ENCODE measurements around the gene MTMR3.
A peak's percentile ranks its signal among the peaks of the same experiment; 100 is the strongest.
"Not testable (repeated sequence)": the region's sequence is repeated elsewhere in the genome, so short reads cannot be mapped to it uniquely, and the experiment has no call there.

MTMR3 gene

DNA sequence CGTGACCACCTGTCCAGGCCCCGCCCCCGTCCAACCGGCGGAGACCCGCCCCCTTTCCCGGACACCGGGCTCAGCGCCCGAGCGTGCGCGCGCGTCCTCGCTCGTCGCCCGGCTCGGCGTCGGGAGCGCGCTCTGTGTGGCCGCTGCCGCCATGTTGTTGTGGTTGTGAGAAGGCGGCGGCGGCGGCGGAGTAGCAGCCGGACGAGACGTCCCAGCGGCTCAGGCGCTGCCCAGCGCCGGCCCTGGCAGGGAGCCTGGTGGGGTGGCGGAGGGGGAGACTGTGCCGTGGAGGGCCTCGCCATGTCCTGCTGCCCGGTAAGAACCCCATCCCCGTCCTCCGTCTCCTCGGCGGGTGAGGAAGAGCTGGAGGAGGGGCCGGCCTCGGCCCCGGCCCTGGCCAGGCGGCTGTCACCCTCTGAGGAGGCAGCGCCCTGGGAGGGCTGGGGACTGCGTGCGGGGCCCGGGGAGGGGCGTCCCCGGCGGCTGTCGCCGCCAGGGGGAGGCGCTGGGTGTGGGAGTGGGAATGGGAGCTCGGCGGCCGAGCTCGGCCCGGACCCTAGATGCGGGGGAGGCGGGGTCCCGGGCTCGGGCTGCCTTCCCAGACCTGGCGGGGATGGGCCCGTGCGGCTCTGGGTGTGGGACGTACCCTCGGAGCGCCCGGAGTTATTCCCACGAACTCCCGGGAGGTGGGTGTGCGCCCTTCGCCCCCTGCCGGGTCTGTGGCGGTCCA is at the start of gene MTMR3:
MTMR3 (plus strand) TSS at position 130 of the 730 bp plus-strand sequence. CDS start 87,886 bp downstream, outside the sequence.
- peak; percentile 88 to 91 (median 91) for DNase-seq (ENCODE audit: low read depth in 3 of 3)

DNA sequence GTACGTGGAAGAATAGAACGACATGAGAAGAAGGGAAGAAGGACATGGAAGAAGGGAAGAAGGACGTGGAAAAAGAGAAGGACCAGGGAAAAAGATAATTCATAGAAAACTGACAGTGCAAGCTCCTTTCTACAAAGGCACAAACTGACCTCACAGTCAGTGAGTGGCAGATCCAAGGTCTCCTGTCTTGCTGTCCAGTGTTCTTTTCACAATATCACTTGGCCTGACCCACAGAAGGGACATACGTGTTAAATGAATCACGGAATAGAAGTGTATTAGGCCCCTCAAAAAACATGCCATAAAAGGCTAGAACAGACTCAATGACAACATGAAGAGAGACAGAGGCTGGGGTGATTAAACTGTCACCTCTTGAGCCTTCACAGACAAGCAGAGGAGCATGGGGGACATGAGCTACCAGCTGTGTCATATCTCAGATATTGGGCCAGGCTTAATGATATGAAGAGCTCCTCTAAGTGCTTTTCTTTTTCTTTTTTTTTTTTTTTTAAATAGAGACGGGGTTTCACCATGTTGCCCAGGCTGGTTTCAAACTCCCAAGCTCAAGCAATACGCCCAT is 49.5 kb upstream of the MTMR3 start:
- DNase-seq (ENCODE audit: low read depth in 3 of 3): no peak

DNA sequence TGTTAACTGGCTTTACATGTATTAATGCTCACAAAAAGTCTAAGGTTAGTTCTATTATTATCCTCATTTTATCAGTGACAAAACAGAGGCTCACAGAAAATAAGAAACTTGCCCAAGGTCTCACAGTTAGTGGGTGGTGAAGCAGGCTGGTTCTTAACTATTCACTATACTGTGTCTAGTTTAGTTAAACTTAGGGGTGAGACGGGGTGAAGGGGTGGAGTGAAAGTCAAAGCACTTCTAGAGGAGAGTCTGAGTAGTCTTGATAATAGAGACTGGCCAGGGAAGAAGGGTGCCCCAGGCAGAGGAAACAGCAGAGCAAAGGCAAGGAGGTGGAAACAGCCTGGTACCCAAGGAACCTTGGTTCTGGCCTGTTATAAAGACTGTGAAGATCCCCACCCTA is 48.9 kb upstream of the MTMR3 start:
- no peak for DNase-seq (ENCODE audit: low read depth in 3 of 3)

DNA sequence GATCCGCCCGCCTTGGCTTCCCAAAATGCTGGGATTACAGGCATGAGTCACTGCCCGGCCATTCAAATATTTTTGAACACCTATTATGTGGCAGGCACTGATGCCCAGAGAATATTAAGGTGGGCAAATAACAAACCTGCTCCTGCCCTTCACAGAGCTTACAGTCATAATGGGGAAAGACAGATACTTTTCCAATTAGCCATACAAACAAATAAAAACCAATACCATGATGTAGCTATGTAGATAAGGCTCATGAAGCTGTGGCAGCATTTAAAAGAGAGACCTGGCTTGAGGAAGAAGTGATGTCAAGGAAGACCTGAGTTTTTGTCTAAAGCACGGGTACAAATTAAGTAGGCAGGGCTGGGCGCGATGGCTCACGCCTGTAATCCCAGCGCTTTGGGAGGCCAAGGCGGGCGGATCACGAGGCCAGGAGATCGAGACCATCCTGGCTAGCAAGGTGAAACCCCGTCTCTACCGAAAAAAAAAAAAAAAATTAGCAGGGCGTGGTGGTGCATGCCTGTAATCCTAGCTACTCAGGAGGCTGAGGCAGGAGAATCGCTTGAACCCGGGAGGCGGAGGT is 46.1 kb upstream of the MTMR3 start:
- not testable (repeated sequence) for DNase-seq (ENCODE audit: low read depth in 3 of 3)

DNA sequence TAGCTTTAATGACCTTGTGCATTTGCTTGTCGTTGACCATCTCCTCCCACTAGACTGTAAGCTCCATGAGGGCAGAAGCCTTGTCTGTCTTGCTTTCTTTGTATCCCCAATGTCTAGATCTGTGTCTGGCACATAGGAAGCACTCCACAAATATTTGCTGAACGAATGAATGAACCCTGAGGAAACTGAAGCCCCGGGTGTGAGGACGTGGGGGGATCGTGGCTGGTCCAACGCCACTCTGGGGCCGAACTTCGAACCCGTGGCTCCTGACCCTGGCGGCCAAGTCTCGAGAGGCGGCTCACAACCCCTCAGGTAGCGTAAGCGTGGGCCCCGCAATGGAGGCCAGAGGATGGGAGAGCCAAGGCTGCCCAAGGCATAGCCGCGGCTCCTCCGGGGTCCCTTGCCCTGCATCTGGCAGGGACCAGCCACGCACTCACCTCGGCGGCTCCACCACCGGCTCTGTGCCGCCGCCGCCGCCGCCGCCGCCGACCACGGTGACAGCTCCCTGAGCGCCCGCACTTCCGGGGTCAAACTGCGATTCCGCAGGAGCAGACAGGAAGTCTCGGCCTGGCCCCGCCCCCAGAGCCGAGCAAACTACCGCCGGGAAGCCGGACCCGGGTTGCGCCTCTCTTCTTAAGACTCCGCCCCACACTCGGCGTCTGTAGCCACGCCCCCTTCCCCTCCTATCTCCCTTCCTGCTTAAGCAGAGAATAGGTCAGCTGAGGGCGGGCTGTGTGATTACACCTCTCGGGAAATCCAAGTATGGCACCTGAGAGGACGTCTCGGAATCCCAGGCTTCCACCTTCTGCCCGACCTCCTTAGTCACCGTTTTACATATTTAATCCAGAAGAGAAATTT is 45.0 kb upstream of the MTMR3 start, which contains the start of gene ASCC2:
ASCC2 (minus strand) TSS at position 534 of the 858 bp plus-strand sequence. CDS start 5,949 bp downstream, outside the sequence.
- peak; percentile 98 to 99 (median 99) for DNase-seq (ENCODE audit: low read depth in 3 of 3)

DNA sequence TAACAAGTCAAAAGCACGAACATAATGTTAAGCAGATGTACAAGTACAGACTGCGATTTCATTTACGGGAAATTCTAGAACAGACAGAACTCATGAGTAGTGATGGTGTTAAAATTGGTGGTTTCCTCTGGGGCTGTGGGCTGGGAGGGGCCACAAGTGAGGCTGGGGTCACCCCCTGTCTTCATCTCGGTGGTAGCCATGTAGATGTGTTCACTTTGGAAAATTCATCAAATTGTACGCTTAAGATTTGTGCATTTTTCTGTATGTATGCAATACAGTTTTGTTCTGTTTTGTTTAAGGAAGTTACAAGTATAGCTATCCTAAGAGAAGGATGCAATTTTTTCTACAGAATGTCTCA is 44.4 kb upstream of the MTMR3 start:
- DNase-seq (ENCODE audit: low read depth in 3 of 3): no peak

DNA sequence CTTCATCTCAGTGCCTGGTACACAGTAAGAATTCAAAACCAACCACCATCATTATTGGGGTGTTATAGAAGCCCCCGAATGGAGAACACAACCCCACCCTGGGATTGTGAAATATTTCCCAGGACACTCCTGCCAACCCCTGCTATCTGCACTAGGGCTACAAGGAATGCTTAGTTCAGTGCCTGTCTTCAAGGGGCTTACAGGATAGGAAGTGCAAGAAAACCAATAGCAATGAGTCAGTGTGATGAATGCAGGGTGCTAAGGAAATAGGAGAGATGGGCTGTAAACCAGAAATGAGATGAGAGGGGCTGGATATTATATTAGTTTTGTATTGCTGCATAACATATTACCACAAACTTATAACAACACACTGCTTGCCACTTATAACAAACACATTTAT is 43.9 kb upstream of the MTMR3 start:
- DNase-seq (ENCODE audit: low read depth in 3 of 3): no peak

DNA sequence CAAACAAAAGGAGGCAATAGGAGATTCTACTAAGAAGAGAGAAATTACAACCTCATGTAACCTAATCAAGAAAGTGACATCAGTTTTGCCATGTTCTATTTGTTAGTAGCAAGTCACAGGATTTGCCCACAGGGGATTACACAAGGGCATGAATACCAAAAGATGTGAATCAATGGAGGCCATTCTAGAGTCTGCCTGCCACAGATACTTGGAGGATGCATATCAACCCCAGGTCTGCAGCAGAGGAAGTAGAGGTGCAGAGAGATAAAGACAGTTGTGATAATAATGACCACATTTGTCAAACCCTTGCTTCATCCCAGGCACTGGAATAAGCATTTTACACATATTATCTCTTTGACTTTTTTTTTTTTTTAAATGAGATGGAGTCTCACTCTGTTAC is 42.5 kb upstream of the MTMR3 start:
- no peak for DNase-seq (ENCODE audit: low read depth in 3 of 3)

DNA sequence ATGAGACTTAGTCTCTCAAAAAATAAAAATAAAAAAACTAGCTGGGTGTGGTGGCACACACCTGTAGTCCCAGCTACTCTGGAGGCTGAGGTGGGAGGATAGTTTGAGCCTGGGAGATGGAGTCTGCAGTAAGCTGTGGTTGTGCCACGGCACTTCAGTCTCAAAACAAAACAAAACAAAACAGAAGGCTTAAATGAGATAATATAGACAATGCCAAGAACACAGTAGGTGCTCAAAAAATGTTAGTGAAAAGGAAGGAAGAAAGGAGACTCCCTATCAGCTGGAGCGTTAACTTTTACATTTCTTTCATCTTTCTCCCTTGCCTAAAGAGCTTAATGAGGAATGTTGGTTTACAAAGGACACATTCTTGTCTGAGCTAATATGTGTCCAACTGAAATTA is 40.8 kb upstream of the MTMR3 start:
- DNase-seq (ENCODE audit: low read depth in 3 of 3): no peak

DNA sequence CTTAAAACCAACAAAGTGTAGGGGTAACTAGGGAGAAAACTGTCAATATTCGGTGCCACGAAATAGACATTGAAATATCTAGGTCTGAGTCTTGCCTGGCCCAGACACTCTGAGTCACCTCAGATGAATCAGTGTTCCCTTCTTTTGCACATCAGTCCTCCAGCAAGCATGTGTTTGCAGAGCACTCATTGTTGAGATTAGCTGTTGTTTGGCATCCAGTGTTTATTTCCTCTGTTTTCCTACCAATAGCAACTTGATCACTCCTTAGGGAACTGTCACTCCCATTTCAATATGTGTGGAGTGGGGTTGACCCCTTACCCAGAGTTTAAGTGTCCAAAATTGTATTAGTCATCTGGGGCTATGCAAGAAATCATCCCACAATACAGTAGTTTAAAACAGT is 40.2 kb upstream of the MTMR3 start:
- DNase-seq (ENCODE audit: low read depth in 3 of 3): no peak

DNA sequence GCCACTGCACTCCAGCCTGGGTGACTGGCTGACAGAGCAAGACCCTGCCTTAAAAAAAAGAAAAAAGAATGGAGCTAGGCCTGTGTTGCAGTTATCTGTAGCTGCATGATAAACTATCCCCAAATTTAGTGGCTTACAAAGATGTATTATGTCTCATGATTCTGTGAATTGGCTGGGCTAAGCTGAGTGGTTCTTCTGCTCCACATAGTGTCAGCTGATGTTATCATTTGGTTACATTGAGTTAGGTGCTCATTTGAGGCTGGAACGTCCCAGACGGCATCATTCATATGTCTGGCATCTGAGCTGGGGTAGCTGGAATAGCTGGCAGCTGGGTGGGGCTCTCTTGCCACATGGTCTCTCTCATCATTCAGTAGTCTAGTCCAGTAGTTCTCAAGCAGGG is 36.7 kb upstream of the MTMR3 start:
- no peak for DNase-seq (ENCODE audit: low read depth in 3 of 3)

DNA sequence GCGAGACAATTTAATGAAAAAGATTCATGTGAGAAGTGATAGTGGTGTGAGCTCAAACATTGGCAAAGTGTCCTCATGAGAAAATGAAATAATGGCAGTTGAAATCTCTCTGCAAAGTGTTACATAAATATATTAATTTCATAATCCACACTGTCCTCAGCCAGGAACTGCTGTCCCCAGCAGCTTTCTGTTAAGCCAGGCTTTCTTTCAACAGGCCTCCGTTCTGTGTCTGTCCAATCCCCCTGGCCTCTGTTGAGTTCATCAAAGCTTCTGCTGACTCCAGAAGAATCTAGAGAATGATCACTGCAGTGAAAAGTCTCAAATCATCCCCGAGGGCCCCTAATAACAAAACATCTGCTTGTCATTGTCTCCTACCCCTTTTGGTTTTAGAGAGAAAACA is 34.9 kb upstream of the MTMR3 start:
- no peak for DNase-seq (ENCODE audit: low read depth in 3 of 3)

DNA sequence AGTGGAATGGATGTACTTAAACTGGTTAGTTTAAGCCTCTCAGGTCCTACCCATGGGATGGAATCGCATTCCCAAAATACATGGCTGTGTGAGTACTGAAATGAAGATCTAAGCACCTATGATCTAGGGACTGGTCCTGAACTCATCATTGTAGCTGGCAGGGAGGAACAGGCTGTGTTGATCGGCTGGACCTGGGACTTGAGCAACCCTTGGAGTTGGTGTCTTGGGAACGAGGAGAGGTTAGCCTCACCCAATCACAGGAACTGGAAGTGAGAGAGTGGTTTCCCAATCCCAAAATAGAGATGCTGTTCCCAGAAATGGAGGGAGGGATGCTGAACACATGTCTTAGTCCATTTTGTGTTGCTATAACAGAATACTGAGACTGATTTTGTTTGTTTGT is 28.5 kb upstream of the MTMR3 start:
- no peak for DNase-seq (ENCODE audit: low read depth in 3 of 3)

DNA sequence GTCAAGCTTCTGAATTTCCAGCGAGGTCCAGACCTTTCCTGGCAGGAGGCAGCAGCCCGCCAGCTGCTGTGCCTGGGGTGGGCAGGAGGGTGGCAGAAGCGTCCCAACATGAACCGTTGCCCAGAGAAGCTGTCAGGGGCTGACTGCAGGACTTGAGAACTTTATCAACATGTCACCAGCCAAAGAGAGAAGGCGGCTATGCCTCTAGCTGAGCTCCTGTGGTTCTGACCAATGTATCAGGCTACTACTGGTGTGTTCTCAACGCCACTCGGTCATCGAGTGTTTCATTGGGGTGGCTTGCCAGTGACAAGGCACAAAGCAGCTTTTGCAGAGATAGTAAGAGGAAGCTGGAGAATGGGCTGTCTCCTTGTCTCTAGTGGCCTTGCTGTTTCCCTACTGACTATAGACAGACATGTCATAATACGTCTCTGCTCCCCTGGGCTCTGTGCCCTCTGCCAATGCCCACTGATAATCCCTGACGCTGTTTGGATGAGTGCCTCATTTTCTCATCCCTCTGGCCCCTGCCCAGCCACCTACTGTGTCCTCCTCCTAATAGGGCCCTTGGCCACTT is 27.3 kb upstream of the MTMR3 start:
- DNase-seq (ENCODE audit: low read depth in 3 of 3): no peak

DNA sequence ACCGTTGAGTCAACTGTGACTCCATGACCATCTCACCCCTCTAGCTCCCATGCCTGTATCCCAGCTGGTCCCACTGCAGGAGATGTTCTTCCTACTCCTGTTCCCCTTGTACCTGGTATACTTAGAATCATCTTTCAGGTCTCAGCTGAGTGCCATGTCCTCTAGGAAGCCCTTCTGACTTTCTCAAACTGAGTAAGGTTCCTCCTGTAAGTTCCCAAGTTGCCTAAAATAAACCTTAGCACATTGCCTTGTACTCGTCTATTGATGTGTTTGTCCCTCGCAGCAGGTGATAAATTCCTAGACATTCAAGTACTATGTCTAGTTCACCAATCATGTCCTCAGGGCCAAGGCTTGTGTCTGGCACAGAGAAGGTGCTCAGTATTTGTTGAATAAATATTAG is 26.5 kb upstream of the MTMR3 start:
- no peak for DNase-seq (ENCODE audit: low read depth in 3 of 3)

DNA sequence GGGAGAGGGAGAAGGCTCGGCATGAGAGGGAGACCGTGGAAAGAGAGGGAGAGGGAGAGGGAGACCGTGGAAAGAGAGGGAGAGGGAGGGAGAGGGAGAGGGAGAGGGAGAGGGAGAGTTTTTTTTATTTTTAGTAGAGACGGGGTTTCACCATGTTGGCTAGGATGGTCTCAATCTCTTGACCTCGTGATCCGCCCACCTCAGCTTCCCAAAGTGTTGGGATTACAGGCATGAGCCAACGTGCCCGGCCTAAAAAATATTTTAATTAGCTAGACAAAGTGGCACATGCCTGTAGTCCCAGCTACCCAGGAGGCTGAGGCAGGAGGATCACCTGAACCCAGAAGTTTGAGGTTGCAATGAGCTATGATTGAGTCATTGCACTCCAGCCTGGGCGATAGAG is 23.9 kb upstream of the MTMR3 start:
- not testable (repeated sequence) for DNase-seq (ENCODE audit: low read depth in 3 of 3)

DNA sequence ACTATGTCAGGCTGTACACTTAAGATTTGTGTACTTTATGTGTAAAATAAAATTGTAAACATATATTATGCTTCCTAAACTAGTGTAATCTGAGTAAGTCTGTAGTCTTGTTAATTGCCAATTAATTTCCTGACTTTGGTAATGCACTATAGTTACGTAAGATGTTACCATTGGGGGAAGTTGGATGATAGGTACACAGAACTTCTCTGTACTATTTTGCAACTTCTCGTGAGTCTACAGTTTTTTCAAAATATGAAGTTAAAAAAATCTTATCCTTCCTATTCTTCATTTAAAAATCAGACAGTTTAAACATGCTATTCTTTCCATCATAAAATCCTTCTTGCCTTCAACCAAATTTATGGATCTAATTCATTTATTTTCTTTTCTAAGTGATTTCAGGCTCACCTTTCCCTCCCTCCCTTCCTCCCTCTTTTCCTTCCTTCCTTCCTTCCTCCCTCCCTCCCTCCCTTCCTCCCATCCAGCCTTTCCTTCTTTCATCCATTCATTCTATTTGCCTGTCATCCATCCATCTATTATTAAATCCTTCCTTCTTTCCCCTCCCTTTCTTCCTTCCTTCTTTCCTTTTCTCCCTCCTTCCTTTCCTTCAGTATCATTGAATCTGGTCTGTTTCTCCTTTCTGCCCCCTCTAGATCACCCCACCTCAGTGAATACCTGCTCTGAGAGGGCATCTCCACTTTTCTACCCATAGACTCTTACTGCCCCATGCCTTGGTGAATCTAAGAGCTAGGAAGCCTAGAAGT is 22.8 kb upstream of the MTMR3 start:
- no peak for DNase-seq (ENCODE audit: low read depth in 3 of 3)

DNA sequence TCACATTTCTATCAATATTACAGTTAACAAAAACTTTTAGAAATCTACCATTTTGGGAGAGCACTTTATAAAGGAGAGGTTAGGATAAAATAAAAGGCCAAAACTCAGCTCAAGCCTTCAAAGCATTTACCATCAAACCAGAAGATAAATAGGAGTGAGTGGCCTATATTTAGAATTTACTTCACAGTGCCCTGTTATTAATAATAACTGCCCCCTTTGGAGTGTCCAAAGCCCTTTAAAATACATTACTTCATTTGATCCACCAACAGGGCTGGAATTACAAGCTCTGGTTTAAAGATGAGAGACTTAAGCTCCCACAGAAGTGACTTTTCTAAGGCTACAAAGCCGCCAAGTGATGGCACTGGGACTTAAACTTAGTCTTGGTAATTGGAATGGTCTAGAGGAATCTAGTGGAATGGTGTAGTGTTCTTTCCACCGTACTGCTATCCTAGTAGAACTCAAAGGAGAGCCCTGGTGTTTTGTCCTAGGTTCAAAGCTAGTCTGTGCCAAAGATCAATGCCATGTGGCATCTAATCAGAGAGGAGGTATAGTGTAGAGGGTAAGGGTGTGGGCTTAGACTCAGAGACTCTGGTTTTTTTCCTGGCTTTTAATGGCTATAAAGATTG is 21.2 kb upstream of the MTMR3 start:
- DNase-seq (ENCODE audit: low read depth in 3 of 3): no peak

DNA sequence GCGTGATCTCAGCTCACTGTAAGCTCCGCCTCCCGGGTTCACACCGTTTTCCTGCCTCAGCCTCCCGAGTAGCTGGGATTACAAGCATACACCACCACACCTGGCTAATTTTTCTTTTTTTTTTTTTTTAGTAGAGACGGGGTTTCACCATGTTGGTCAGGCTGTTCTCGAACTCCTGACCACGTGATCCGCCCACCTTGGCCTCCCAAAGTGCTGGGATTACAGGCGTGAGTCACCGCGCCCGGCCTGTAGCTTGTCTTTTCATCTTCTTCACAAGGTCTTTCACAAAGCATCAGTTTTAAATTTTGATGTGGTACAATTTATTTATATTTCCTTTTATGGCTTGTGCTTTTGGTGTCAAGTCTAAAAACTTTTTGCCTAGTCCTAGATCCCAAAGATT is 17.4 kb upstream of the MTMR3 start:
- not testable (repeated sequence) for DNase-seq (ENCODE audit: low read depth in 3 of 3)

DNA sequence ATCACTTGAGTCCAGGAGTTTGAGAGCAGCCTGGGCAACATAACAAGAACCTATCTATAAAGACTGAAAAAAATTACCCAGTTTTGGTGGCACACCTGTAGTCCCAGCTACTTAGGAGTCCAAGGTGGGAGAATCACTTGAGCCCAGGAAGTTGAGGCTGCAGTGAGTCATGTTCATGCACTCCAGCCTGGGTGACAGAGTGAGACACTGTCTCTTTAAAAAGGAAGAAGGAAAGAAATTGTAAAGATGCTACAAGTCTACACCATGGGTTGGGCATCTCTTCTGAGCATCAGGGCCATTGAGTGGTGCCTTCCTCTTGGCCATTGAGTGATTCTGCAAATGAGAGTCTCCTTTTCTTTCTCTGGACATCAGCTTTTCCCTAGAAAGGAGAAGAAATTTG is 15.7 kb upstream of the MTMR3 start:
- DNase-seq (ENCODE audit: low read depth in 3 of 3): no peak

DNA sequence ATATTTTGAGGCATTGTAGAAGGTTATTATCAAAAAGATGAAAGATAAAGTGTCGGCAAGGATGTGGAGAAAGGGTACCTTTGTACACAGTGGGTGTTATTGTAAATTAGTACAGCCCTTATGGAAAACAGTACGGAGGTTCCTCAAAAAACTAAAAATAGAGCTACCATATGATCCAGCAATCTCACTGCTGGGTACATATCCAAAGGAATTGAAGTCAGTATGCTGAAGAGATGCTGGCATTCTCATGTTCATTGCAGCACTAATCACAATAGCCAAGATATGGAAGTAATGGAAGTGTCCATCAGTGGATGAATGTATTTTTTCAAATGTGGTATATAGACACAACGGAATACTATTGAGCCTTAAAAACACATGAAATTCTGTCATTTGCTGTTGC is 15.1 kb upstream of the MTMR3 start:
- no peak for DNase-seq (ENCODE audit: low read depth in 3 of 3)

Data from stimulated activated CD4-positive, alpha-beta T cell treated with anti-CD3 and anti-CD28 coated beads, TNF-alpha, amount 100 ng/mL, for 48 hours (primary cell).